ENCODE measurements around the gene ENTR1.

ENTR1 gene

GRCh38 chr9:136357202-136357725, 53.1 kb downstream of the ENTR1 start:
- no peak for DNase-seq

GRCh38 chr9:136355616-136356557, 54.5 kb downstream of the ENTR1 start:
- DNase-seq: no peak

GRCh38 chr9:136354592-136355085, 55.8 kb downstream of the ENTR1 start:
- no peak for DNase-seq

GRCh38 chr9:136353757-136354488, 56.5 kb downstream of the ENTR1 start:
- no peak for DNase-seq

- DNase-seq: no peak
Measured at GRCh38 chr9:136353088-136353487, 57.3 kb downstream of the ENTR1 start.

- DNase-seq: no peak
Measured at GRCh38 chr9:136352682-136353081, 57.7 kb downstream of the ENTR1 start.

All from NCI-H1694 (cell line).